Activated naive CD4-positive, alpha-beta T cell treated with anti-CD3 and anti-CD28 coated beads, Interleukin-2, amount 10 ng/mL, durations not matched to agents 7 days and 5 days (primary cell): ENCODE data around the gene RMDN2.
"Not testable (repeated sequence)": the region's sequence is repeated elsewhere in the genome, so short reads cannot be mapped to it uniquely, and the experiment has no call there.

Source experiments
- CTCF ChIA-PET: fragments of 350-600 bp; sonication (Branson Sonifier 250); formaldehyde crosslinking; loops from one replicate; lab custom pipeline; 2021; ENCODE audit warnings: antibody characterized with exemption; lab: Charles Lee
- DNase-seq: peaks from one replicate; pipeline ENCODE4 v3.0.0-alpha.2; 2020
- H3K27ac Mint-ChIP-seq: one replicate; pipeline ENCODE4 v1.8.0; 2021; ENCODE audit warnings: mild to moderate bottlenecking, moderate library complexity, mixed read lengths
- H3K27me3 Mint-ChIP-seq: one replicate; pipeline ENCODE4 v1.8.0; 2021; ENCODE audit warnings: mild to moderate bottlenecking, mixed read lengths
- H3K36me3 Mint-ChIP-seq: one replicate; pipeline ENCODE4 v1.8.0; 2021; ENCODE audit warnings: mixed read lengths
- H3K4me1 Mint-ChIP-seq: one replicate; pipeline ENCODE4 v1.8.0; 2021; ENCODE audit warnings: mixed read lengths
- H3K4me3 Mint-ChIP-seq: one replicate; pipeline ENCODE4 v1.8.0; 2021; ENCODE audit warnings: mild to moderate bottlenecking, moderate library complexity, mixed read lengths
- H3K9me3 Mint-ChIP-seq: one replicate; pipeline ENCODE4 v1.8.0; 2021; ENCODE audit warnings: mixed read lengths

Gene RMDN2

GRCh38 chr2:37926635-37927034 is 1.5 kb downstream of the RMDN2 start:
- peaks cover 17% of the 10 kb centered on the region for H3K4me1 Mint-ChIP-seq
- peaks cover 29% of the 10 kb centered on the region for H3K27me3 Mint-ChIP-seq
- no peaks in the 10 kb centered on the region for H3K9me3 Mint-ChIP-seq
- H3K36me3 Mint-ChIP-seq, result peaks cover 9% of the 10 kb centered on the region
- H3K4me3 Mint-ChIP-seq, result no peak overlapping the region
- CTCF ChIA-PET, result interaction anchor here (0.6 to 1.4 kb wide), 3 partner anchors 16 to 616 kb away, joined by 3 to 4 read pairs (median 3); no protein-coding TSS in a partner anchor
- DNase-seq, result no peak
- no peak overlapping the region for H3K27ac Mint-ChIP-seq

GRCh38 chr2:37928377-37928776 is 3.3 kb downstream of the RMDN2 start:
- H3K9me3 Mint-ChIP-seq, result no peaks in the 10 kb centered on the region
- H3K36me3 Mint-ChIP-seq, result peaks cover 9% of the 10 kb centered on the region
- H3K27ac Mint-ChIP-seq, result no peak overlapping the region
- DNase-seq, result no peak
- CTCF ChIA-PET, result no interaction called here
- H3K4me3 Mint-ChIP-seq, result no peak overlapping the region
- H3K27me3 Mint-ChIP-seq, result peaks cover 18% of the 10 kb centered on the region
- peaks cover 17% of the 10 kb centered on the region for H3K4me1 Mint-ChIP-seq

- DNase-seq, CTCF ChIA-PET: not testable (repeated sequence)
- peaks cover 23% of the 10 kb centered on the region for H3K4me1 Mint-ChIP-seq
Observed at GRCh38 chr2:37930392-37930791, 5.3 kb downstream of the RMDN2 start.

GRCh38 chr2:37932873-37933272 is 7.8 kb downstream of the RMDN2 start:
- H3K27me3 Mint-ChIP-seq, DNase-seq, CTCF ChIA-PET, H3K27ac Mint-ChIP-seq, H3K9me3 Mint-ChIP-seq, H3K4me3 Mint-ChIP-seq: not testable (repeated sequence)
- Mint-ChIP-seq H3K4me1 (peaks cover 35% of the 10 kb centered on the region), H3K36me3 (peaks cover 17% of the 10 kb centered on the region)

More at GRCh38 chr2:37930392-37930791, 5.3 kb downstream of the RMDN2 start:
- peaks cover 12% of the 10 kb centered on the region for H3K36me3 Mint-ChIP-seq
- not testable (repeated sequence) for H3K27me3 Mint-ChIP-seq, H3K27ac Mint-ChIP-seq, H3K9me3 Mint-ChIP-seq, H3K4me3 Mint-ChIP-seq

- CTCF ChIA-PET, result interaction anchor here (0.7 to 0.9 kb wide), 2 partner anchors 58 to 141 kb away, joined by 3 read pairs; partner anchors contain the start of gene CYP1B1
- Mint-ChIP-seq H3K27me3 (peaks cover 17% of the 10 kb centered on the region), H3K4me1 (peaks cover 30% of the 10 kb centered on the region), H3K27ac (peak overlapping the region; percentile 63), H3K4me3 (peak overlapping the region; percentile 64), H3K9me3 (peaks cover 9% of the 10 kb centered on the region), H3K36me3 (peaks cover 26% of the 10 kb centered on the region)
- DNase-seq, result no peak
Observed at GRCh38 chr2:37934591-37935513, 9.8 kb downstream of the RMDN2 start.

GRCh38 chr2:37937568-37937967 is 12.5 kb downstream of the RMDN2 start:
- Mint-ChIP-seq H3K36me3 (peaks cover 24% of the 10 kb centered on the region), H3K4me1 (peaks cover 36% of the 10 kb centered on the region), H3K9me3 (peaks cover 17% of the 10 kb centered on the region), H3K27me3 (peaks cover 13% of the 10 kb centered on the region)
- H3K4me3 Mint-ChIP-seq, DNase-seq, H3K27ac Mint-ChIP-seq, CTCF ChIA-PET: not testable (repeated sequence)

GRCh38 chr2:37941267-37941666 is 16.2 kb downstream of the RMDN2 start:
- peaks cover 13% of the 10 kb centered on the region for H3K27me3 Mint-ChIP-seq
- H3K4me1 Mint-ChIP-seq, result peaks cover 13% of the 10 kb centered on the region
- H3K4me3 Mint-ChIP-seq, DNase-seq, H3K27ac Mint-ChIP-seq, CTCF ChIA-PET: not testable (repeated sequence)
- H3K9me3 Mint-ChIP-seq, result peaks cover 17% of the 10 kb centered on the region
- peaks cover 19% of the 10 kb centered on the region for H3K36me3 Mint-ChIP-seq

- CTCF ChIA-PET, result no interaction called here
- H3K36me3 Mint-ChIP-seq, result peaks cover 7% of the 10 kb centered on the region
- H3K4me1 Mint-ChIP-seq, result peaks cover 8% of the 10 kb centered on the region
- H3K27me3 Mint-ChIP-seq, result no peaks in the 10 kb centered on the region
- peaks cover 12% of the 10 kb centered on the region for H3K9me3 Mint-ChIP-seq
- H3K27ac Mint-ChIP-seq, result no peak overlapping the region
- H3K4me3 Mint-ChIP-seq, result no peak overlapping the region
- DNase-seq, result no peak
Observed at GRCh38 chr2:37944268-37944667, 19.2 kb downstream of the RMDN2 start.

- H3K4me1 Mint-ChIP-seq, result peaks cover 2% of the 10 kb centered on the region
- no peaks in the 10 kb centered on the region for H3K27me3 Mint-ChIP-seq
- no peak for DNase-seq
- no peaks in the 10 kb centered on the region for H3K36me3 Mint-ChIP-seq
- CTCF ChIA-PET, result no interaction called here
- no peaks in the 10 kb centered on the region for H3K9me3 Mint-ChIP-seq
- H3K27ac Mint-ChIP-seq, result no peak overlapping the region
- H3K4me3 Mint-ChIP-seq, result no peak overlapping the region
Observed at GRCh38 chr2:37947306-37947705, 22.2 kb downstream of the RMDN2 start.

GRCh38 chr2:37962018-37962739 is 37.1 kb downstream of the RMDN2 start:
- H3K27me3 Mint-ChIP-seq, H3K9me3 Mint-ChIP-seq, H3K36me3 Mint-ChIP-seq, H3K4me1 Mint-ChIP-seq, CTCF ChIA-PET, DNase-seq, H3K27ac Mint-ChIP-seq, H3K4me3 Mint-ChIP-seq: not testable (repeated sequence)

- DNase-seq, H3K4me3 Mint-ChIP-seq, H3K4me1 Mint-ChIP-seq, H3K27ac Mint-ChIP-seq, CTCF ChIA-PET, H3K36me3 Mint-ChIP-seq, H3K9me3 Mint-ChIP-seq, H3K27me3 Mint-ChIP-seq: not testable (repeated sequence)
Observed at GRCh38 chr2:37962740-37963121, 37.6 kb downstream of the RMDN2 start.

GRCh38 chr2:37963901-37964300 is 38.8 kb downstream of the RMDN2 start:
- H3K4me1 Mint-ChIP-seq, H3K27me3 Mint-ChIP-seq, H3K36me3 Mint-ChIP-seq, H3K27ac Mint-ChIP-seq, H3K4me3 Mint-ChIP-seq, H3K9me3 Mint-ChIP-seq, DNase-seq, CTCF ChIA-PET: not testable (repeated sequence)

- Mint-ChIP-seq H3K27me3 (peaks cover 8% of the 10 kb centered on the region), H3K36me3 (peaks cover 2% of the 10 kb centered on the region), H3K4me3 (no peak overlapping the region), H3K4me1 (no peaks in the 10 kb centered on the region), H3K27ac (no peak overlapping the region), H3K9me3 (peaks cover 6% of the 10 kb centered on the region)
- CTCF ChIA-PET, result interaction anchor here (1.2 kb wide), 1 partner anchor 75 kb away, joined by 3 read pairs; no protein-coding TSS in a partner anchor
- no peak for DNase-seq
Observed at GRCh38 chr2:37966326-37966725, 41.2 kb downstream of the RMDN2 start.

- no peaks in the 10 kb centered on the region for H3K4me1 Mint-ChIP-seq
- H3K9me3 Mint-ChIP-seq, result peaks cover 5% of the 10 kb centered on the region
- peaks cover 4% of the 10 kb centered on the region for H3K27me3 Mint-ChIP-seq
- no peak overlapping the region for H3K27ac Mint-ChIP-seq
- DNase-seq, result no peak
- CTCF ChIA-PET, result no interaction called here
- H3K4me3 Mint-ChIP-seq, result no peak overlapping the region
- H3K36me3 Mint-ChIP-seq, result peaks cover 2% of the 10 kb centered on the region
Observed at GRCh38 chr2:37969731-37970130, 44.6 kb downstream of the RMDN2 start.
